HepG2 (cell line): ENCODE measurements around the gene AMZ2.

Experiments
- CTCF ChIP-seq: sonication (generic); formaldehyde crosslinking; IDR thresholded peaks from 2 replicates; pipeline ENCODE4 v1.5.0; 2020; ENCODE audit warnings: mild to moderate bottlenecking, missing genetic modification reagents, moderate library complexity
- HDAC2 ChIP-seq: sonication (generic); formaldehyde crosslinking; IDR thresholded peaks from 2 replicates; pipeline ENCODE4 v1.4.0; 2020; ENCODE audit warnings: missing genetic modification reagents
- HDAC6 ChIP-seq: fragments of 200-600 bp; sonication (generic); IDR thresholded peaks from 2 replicates; pipeline ENCODE4 v1.7.0; 2017; ENCODE audit warnings: mild to moderate bottlenecking, antibody characterized with exemption, low read length, low read depth
- HMG20A ChIP-seq: IDR thresholded peaks from 2 replicates; pipeline ENCODE4 v1.6.1; 2016; ENCODE audit warnings: borderline replicate concordance
- IRF9 ChIP-seq: sonication (generic); formaldehyde crosslinking; IDR thresholded peaks from 2 replicates; pipeline ENCODE4 v1.8.0; 2022; ENCODE audit warnings: missing genetic modification reagents, mild to moderate bottlenecking, borderline replicate concordance
- SETDB1 ChIP-seq: sonication (generic); formaldehyde crosslinking; IDR thresholded peaks from 2 replicates; pipeline ENCODE4 v1.5.1; 2020; ENCODE audit warnings: missing genetic modification reagents, mild to moderate bottlenecking, borderline replicate concordance
- YY1 ChIP-seq: IDR thresholded peaks from 2 replicates; pipeline ENCODE4 v1.6.1; 2011; ENCODE audit warnings: low read length, low read depth, moderate library complexity, mild to moderate bottlenecking; ENCODE audit not compliant: insufficient read depth, insufficient replicate concordance
- ZFP36 ChIP-seq: fragments of 150-350 bp; IDR thresholded peaks from 2 replicates; pipeline ENCODE4 v1.6.1; 2018; ENCODE audit warnings: borderline replicate concordance, low read length, low read depth; ENCODE audit not compliant: partially characterized antibody
- TF ChIP-seq, protein P1 (sequence below): sonication (generic); formaldehyde crosslinking; IDR thresholded peaks from 2 replicates; pipeline ENCODE4 v1.9.0; 2022; ENCODE audit warnings: missing genetic modification reagents, mild to moderate bottlenecking, borderline replicate concordance

- TF ChIP-seq SETDB1 (no peak), YY1 (no peak), HDAC6 (no peak), CTCF (CRISPR knock-in tag) (no peak), IRF9 (CRISPR knock-in tag) (no peak), ZFP36 (no peak), HDAC2 (no peak), HMG20A (no peak)
- TF ChIP-seq, protein P1, sequence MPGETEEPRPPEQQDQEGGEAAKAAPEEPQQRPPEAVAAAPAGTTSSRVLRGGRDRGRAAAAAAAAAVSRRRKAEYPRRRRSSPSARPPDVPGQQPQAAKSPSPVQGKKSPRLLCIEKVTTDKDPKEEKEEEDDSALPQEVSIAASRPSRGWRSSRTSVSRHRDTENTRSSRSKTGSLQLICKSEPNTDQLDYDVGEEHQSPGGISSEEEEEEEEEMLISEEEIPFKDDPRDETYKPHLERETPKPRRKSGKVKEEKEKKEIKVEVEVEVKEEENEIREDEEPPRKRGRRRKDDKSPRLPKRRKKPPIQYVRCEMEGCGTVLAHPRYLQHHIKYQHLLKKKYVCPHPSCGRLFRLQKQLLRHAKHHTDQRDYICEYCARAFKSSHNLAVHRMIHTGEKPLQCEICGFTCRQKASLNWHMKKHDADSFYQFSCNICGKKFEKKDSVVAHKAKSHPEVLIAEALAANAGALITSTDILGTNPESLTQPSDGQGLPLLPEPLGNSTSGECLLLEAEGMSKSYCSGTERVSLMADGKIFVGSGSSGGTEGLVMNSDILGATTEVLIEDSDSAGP = no peak
These were observed 57.3 kb downstream of the AMZ2 start for GRCh38 chr17:68305142-68305541.
